H9 (cell line): Measurements from ENCODE around the gene KRT13. TPM values are rescaled to one million over a fixed set of nuclear protein-coding genes. Genes with fewer than 3 reads are reported as not detected.

Experiments
- DNase-seq: peaks from one replicate; pipeline ENCODE4 v3.0.0-alpha.2; 2017
- H2AFZ ChIP-seq: one replicate; pipeline ENCODE4 v1.6.1; 2013; ENCODE audit warnings: mild to moderate bottlenecking, low read length, control low read depth, moderate library complexity
- H2AK5ac ChIP-seq: 2 replicates; pipeline ENCODE4 v1.6.1; 2013; ENCODE audit warnings: low read length, control low read depth, mixed read lengths; ENCODE audit not compliant: insufficient read length
- H2BK120ac ChIP-seq: one replicate; pipeline ENCODE4 v1.6.1; 2013; ENCODE audit warnings: low read depth, mild to moderate bottlenecking, low read length, control low read depth, inconsistent platforms; ENCODE audit not compliant: poor library complexity, severe bottlenecking
- H2BK12ac ChIP-seq: 2 replicates; pipeline ENCODE4 v1.6.1; 2013; ENCODE audit warnings: low read length, control low read depth, mixed read lengths, low read depth; ENCODE audit not compliant: insufficient read length
- H2BK15ac ChIP-seq: 2 replicates; pipeline ENCODE4 v1.6.1; 2013; ENCODE audit warnings: low read depth, low read length, control low read depth
- H2BK20ac ChIP-seq: one replicate; pipeline ENCODE4 v1.6.1; 2013; ENCODE audit warnings: low read depth, mild to moderate bottlenecking, low read length, control low read depth, inconsistent platforms; ENCODE audit not compliant: poor library complexity, severe bottlenecking
- H2BK5ac ChIP-seq: 2 replicates; pipeline ENCODE4 v1.6.1; 2013; ENCODE audit warnings: low read length, control low read depth, mixed read lengths; ENCODE audit not compliant: insufficient read length
- H3K14ac ChIP-seq: 2 replicates; pipeline ENCODE4 v1.6.1; 2013; ENCODE audit warnings: low read length, control low read depth; ENCODE audit not compliant: insufficient read depth
- H3K18ac ChIP-seq: 2 replicates; pipeline ENCODE4 v1.6.1; 2013; ENCODE audit warnings: low read depth, mild to moderate bottlenecking, mixed read lengths, low read length, control low read depth; ENCODE audit not compliant: insufficient read length
- H3K23ac ChIP-seq: 2 replicates; pipeline ENCODE4 v1.6.1; 2013; ENCODE audit warnings: low read length, control low read depth, mixed read lengths, low read depth; ENCODE audit not compliant: insufficient read length
- H3K23me2 ChIP-seq: 2 replicates; pipeline ENCODE4 v1.6.1; 2013; ENCODE audit warnings: low read depth, mild to moderate bottlenecking, mixed read lengths, low read length, control low read depth; ENCODE audit not compliant: insufficient read length, poor library complexity, severe bottlenecking
- H3K27ac ChIP-seq: 2 replicates; pipeline ENCODE4 v1.5.1; 2013; ENCODE audit warnings: low read length, control low read depth, mixed read lengths, low read depth; ENCODE audit not compliant: insufficient read length
- H3K27me3 ChIP-seq: 2 replicates; pipeline ENCODE4 v1.6.1; 2013; ENCODE audit warnings: low read length, control low read depth, inconsistent platforms; ENCODE audit not compliant: insufficient read depth
- H3K4ac ChIP-seq: 2 replicates; pipeline ENCODE4 v1.6.1; 2013; ENCODE audit warnings: low read depth, mild to moderate bottlenecking, control low read depth, inconsistent platforms, low read length, moderate library complexity
- H3K4me1 ChIP-seq: 2 replicates; pipeline ENCODE4 v1.6.1; 2013; ENCODE audit warnings: low read length, control low read depth, inconsistent platforms; ENCODE audit not compliant: insufficient read depth
- H3K4me2 ChIP-seq: 2 replicates; pipeline ENCODE4 v1.6.1; 2013; ENCODE audit warnings: low read length, control low read depth, mixed read lengths; ENCODE audit not compliant: insufficient read length, insufficient read depth
- H3K56ac ChIP-seq: 2 replicates; pipeline ENCODE4 v1.6.1; 2013; ENCODE audit warnings: low read depth, mild to moderate bottlenecking, mixed read lengths, low read length, control low read depth; ENCODE audit not compliant: insufficient read length
- H3K79me1 ChIP-seq: 2 replicates; pipeline ENCODE4 v1.6.1; 2013; ENCODE audit warnings: low read depth, mild to moderate bottlenecking, moderate library complexity, low read length, control low read depth, inconsistent platforms; ENCODE audit not compliant: insufficient read depth, poor library complexity, severe bottlenecking
- H3K79me2 ChIP-seq: 2 replicates; pipeline ENCODE4 v1.6.1; 2013; ENCODE audit warnings: low read length, control low read depth, inconsistent platforms; ENCODE audit not compliant: insufficient read depth
- H3K9ac ChIP-seq: 2 replicates; pipeline ENCODE4 v1.6.1; 2013; ENCODE audit warnings: low read length, control low read depth, mixed read lengths; ENCODE audit not compliant: insufficient read length; ENCODE audit errors: extremely low read depth
- H3K9me3 ChIP-seq: one replicate; pipeline ENCODE4 v1.6.1; 2013; ENCODE audit warnings: low read depth, low read length, inconsistent platforms; ENCODE audit not compliant: control insufficient read depth
- H3T11ph ChIP-seq: one replicate; pipeline ENCODE4 v1.6.1; 2013; ENCODE audit warnings: mild to moderate bottlenecking, low read length, control low read depth, inconsistent platforms
- H4K20me1 ChIP-seq: one replicate; pipeline ENCODE4 v1.6.1; 2013; ENCODE audit not compliant: control insufficient read depth, insufficient read length, insufficient read depth
- H4K5ac ChIP-seq: 2 replicates; pipeline ENCODE4 v1.6.1; 2013; ENCODE audit warnings: low read depth, mild to moderate bottlenecking, mixed read lengths, low read length, control low read depth; ENCODE audit not compliant: insufficient read length
- H4K8ac ChIP-seq: replicated peaks from 2 replicates; pipeline ENCODE4 v1.6.1; 2013; ENCODE audit warnings: low read length, control low read depth, mixed read lengths, low read depth; ENCODE audit not compliant: insufficient read length
- H4K91ac ChIP-seq: 2 replicates; pipeline ENCODE4 v1.6.1; 2013; ENCODE audit warnings: low read depth, mild to moderate bottlenecking, moderate library complexity, mixed read lengths, low read length, control low read depth; ENCODE audit not compliant: insufficient read length
- H3K27ac Mint-ChIP-seq, 3 experiments: 2 replicates in 2 of 3; 3 replicates in 1 of 3; pipeline ENCODE4 v1.8.0; 2020 to 2021; ENCODE audit warnings: mixed read lengths in 3 of 3, mild to moderate bottlenecking in 1 of 3, moderate library complexity in 1 of 3
- H3K27me3 Mint-ChIP-seq: 2 replicates; pipeline ENCODE4 v1.8.0; 2021; ENCODE audit warnings: low read depth, mild to moderate bottlenecking, moderate library complexity, mixed read lengths
- H3K36me3 Mint-ChIP-seq, 3 experiments: 2 replicates in 2 of 3; 3 replicates in 1 of 3; pipeline ENCODE4 v1.8.0; 2020 to 2021; ENCODE audit warnings: low read depth in 3 of 3, mixed read lengths in 3 of 3; ENCODE audit not compliant: insufficient read depth in 1 of 3
- H3K4me1 Mint-ChIP-seq, 2 experiments: 2 replicates each; pipeline ENCODE4 v1.8.0; 2020; ENCODE audit warnings: mixed read lengths in 2 of 2
- H3K4me3 Mint-ChIP-seq, 2 experiments: 2 replicates in 1 of 2; 3 replicates in 1 of 2; pipeline ENCODE4 v1.8.0; 2020 to 2021; ENCODE audit warnings: mild to moderate bottlenecking in 2 of 2, mixed read lengths in 2 of 2, moderate library complexity in 1 of 2
- H3K9me3 Mint-ChIP-seq, 2 experiments: 2 replicates in 1 of 2; 3 replicates in 1 of 2; pipeline ENCODE4 v1.8.0; 2020; ENCODE audit warnings: mild to moderate bottlenecking in 2 of 2, mixed read lengths in 2 of 2, moderate library complexity in 1 of 2
- CTCF ChIP-seq: fragments of 200-600 bp; sonication (generic); conservative IDR thresholded peaks from 3 replicates; pipeline ENCODE4 v1.8.0; 2021; ENCODE audit warnings: antibody characterized with exemption, mild to moderate bottlenecking
- WGBS: extraction: QIAGEN DNeasy Blood & Tissue Kit; methylation state at CpG from one replicate; pipeline ENCODE4 v1.1.7; 2013; ENCODE audit warnings: missing lambda C conversion rate, low lambda C conversion rate, mixed read lengths; ENCODE audit not compliant: insufficient read length; ENCODE audit errors: extremely low coverage; 5-methylcytosine and 5-hydroxymethylcytosine counted together
- total RNA-seq: library from RNA; stranded (reverse); gene quantifications from 2 replicates; pipeline ENCODE4 v1.2.1, GENCODE V29; 2021

Gene KRT13
- total RNA-seq, 1 experiment from 2014 or later: not detected

- no peak overlapping the region for H3K27ac Mint-ChIP-seq
- no peaks in the 10 kb centered on the region for H4K20me1 ChIP-seq
- H3K18ac ChIP-seq: no peak overlapping the region
- H3K27me3 Mint-ChIP-seq: peaks cover 11% of the 10 kb centered on the region
- no peak overlapping the region for H3K4ac ChIP-seq
- H2BK15ac ChIP-seq: no peak overlapping the region
- H3K27ac ChIP-seq: no peak overlapping the region
- no peaks in the 10 kb centered on the region for H3K23me2 ChIP-seq
- H4K8ac ChIP-seq: no peak overlapping the region
- no peak overlapping the region for H2BK20ac ChIP-seq
- H2BK120ac ChIP-seq: no peak overlapping the region
- H3K79me1 ChIP-seq: no peaks in the 10 kb centered on the region
- no peak overlapping the region for H4K91ac ChIP-seq
- H3K4me3 Mint-ChIP-seq: no peak overlapping the region
- H3T11ph ChIP-seq: no peak overlapping the region
- no peaks in the 10 kb centered on the region for H3K36me3 Mint-ChIP-seq
- H3K27me3 ChIP-seq: no peaks in the 10 kb centered on the region
- no peak overlapping the region for H2AK5ac ChIP-seq
- H3K4me1 Mint-ChIP-seq: no peaks in the 10 kb centered on the region
- DNase-seq: no peak
- no CpG with 5 or more reads among the region's 15 CpGs for WGBS
- H3K4me1 ChIP-seq: no peaks in the 10 kb centered on the region
- peaks cover 0 to 2% of the 10 kb centered on the region in 2 experiments; a peak in 1 of 5 replicates for H3K9me3 Mint-ChIP-seq
- H4K5ac ChIP-seq: no peak overlapping the region
- no peak overlapping the region for H2AFZ ChIP-seq
- no peaks in the 10 kb centered on the region for H3K9me3 ChIP-seq
- H2BK5ac ChIP-seq: no peak overlapping the region
- no peak overlapping the region for H3K56ac ChIP-seq
- H3K4me2 ChIP-seq: no peak overlapping the region
- H3K14ac ChIP-seq: no peak overlapping the region
- no peak for TF ChIP-seq CTCF
- no peak overlapping the region for H3K9ac ChIP-seq
- no peaks in the 10 kb centered on the region for H3K79me2 ChIP-seq
- no peak overlapping the region for H2BK12ac ChIP-seq
- H3K23ac ChIP-seq: no peak overlapping the region
Measured at GRCh38 chr17:41462705-41463104, 42.7 kb downstream of the KRT13 start.
